IMR-90 (cell line): ENCODE results near the gene HAND1. TPM values are rescaled to one million over a fixed set of nuclear protein-coding genes. Genes with fewer than 3 reads are reported as not detected.

ENCODE experiments used
- ATAC-seq: fragments of 200-7000 bp; cut with Tn5 transposase; 2 replicates; pipeline ENCODE4 v1.9.1; 2020; ENCODE audit warnings: low read depth, mild to moderate bottlenecking, moderate library complexity
- BruUV-seq: library from RNA; stranded (reverse); fragments of 400-500 nt; replicated peaks from 2 replicates; lab custom pipeline; 2021; lab: Mats Ljungman, UMichigan
- CTCF ChIA-PET: fragments of 300-600 bp; formaldehyde crosslinking; extraction: SDS; loops from one replicate; lab custom pipeline; 2021; ENCODE audit warnings: antibody characterized with exemption; lab: Yijun Ruan, JAX
- POLR2A ChIA-PET: fragments of 300-600 bp; sonication (Branson Sonifier 250); formaldehyde crosslinking; loops from one replicate; lab custom pipeline; 2022; ENCODE audit warnings: antibody characterized with exemption; ENCODE audit not compliant: unreplicated experiment; lab: Charles Lee
- DNase-seq: peaks from one replicate; pipeline ENCODE4 v3.0.0; 2013
- H2AFZ ChIP-seq: replicated peaks from 2 replicates; pipeline ENCODE3; 2013; ENCODE audit warnings: low read length, mild to moderate bottlenecking; ENCODE audit not compliant: poor library complexity
- H2AK5ac ChIP-seq: 2 replicates; pipeline ENCODE4 v1.6.1; 2013; ENCODE audit warnings: low read depth, low read length, inconsistent platforms
- H2AK9ac ChIP-seq: replicated peaks from 2 replicates; pipeline ENCODE3; 2013; ENCODE audit warnings: mild to moderate bottlenecking, low read depth, low read length, moderate library complexity; ENCODE audit not compliant: poor library complexity
- H2BK120ac ChIP-seq: 2 replicates; pipeline ENCODE4 v1.6.1; 2013; ENCODE audit warnings: low read depth, low read length, inconsistent platforms
- H2BK15ac ChIP-seq: 3 replicates; pipeline ENCODE4 v1.6.1; 2013; ENCODE audit warnings: low read depth, low read length, inconsistent platforms
- H2BK20ac ChIP-seq: 2 replicates; pipeline ENCODE4 v1.6.1; 2013; ENCODE audit warnings: low read depth, mild to moderate bottlenecking, inconsistent platforms, low read length, moderate library complexity
- H2BK5ac ChIP-seq: 2 replicates; pipeline ENCODE4 v1.6.1; 2013; ENCODE audit warnings: mild to moderate bottlenecking, low read depth, low read length, inconsistent platforms; ENCODE audit not compliant: poor library complexity, severe bottlenecking
- H3K14ac ChIP-seq: replicated peaks from 2 replicates; pipeline ENCODE4 v1.6.1; 2013; ENCODE audit warnings: low read depth, low read length, inconsistent platforms
- H3K18ac ChIP-seq: 2 replicates; pipeline ENCODE4 v1.6.1; 2013; ENCODE audit warnings: low read depth, low read length, control low read depth
- H3K23ac ChIP-seq: 2 replicates; pipeline ENCODE4 v1.6.1; 2013; ENCODE audit warnings: low read depth, low read length, inconsistent platforms
- H3K27ac ChIP-seq: 2 replicates; pipeline ENCODE4 v1.5.1; 2013; ENCODE audit warnings: mild to moderate bottlenecking, control low read depth, low read length; ENCODE audit not compliant: insufficient read depth
- H3K27me3 ChIP-seq: 2 replicates; pipeline ENCODE4 v1.6.1; 2013; ENCODE audit warnings: low read length; ENCODE audit not compliant: control insufficient read depth, insufficient read depth
- H3K36me3 ChIP-seq: 2 replicates; pipeline ENCODE4 v1.6.1; 2013; ENCODE audit warnings: low read length, mixed read lengths; ENCODE audit not compliant: control insufficient read depth, insufficient read depth
- H3K4ac ChIP-seq: 2 replicates; pipeline ENCODE4 v1.6.1; 2013; ENCODE audit warnings: low read depth, low read length, inconsistent platforms
- H3K4me1 ChIP-seq: 2 replicates; pipeline ENCODE4 v1.6.1; 2013; ENCODE audit warnings: low read length, mixed read lengths; ENCODE audit not compliant: control insufficient read depth, insufficient read depth
- H3K4me2 ChIP-seq: 2 replicates; pipeline ENCODE4 v1.6.1; 2013; ENCODE audit warnings: low read depth, mild to moderate bottlenecking, control low read depth, low read length, moderate library complexity
- H3K4me3 ChIP-seq: 2 replicates; pipeline ENCODE4 v1.5.1; 2013; ENCODE audit warnings: low read depth, mild to moderate bottlenecking, control low read depth, low read length, moderate library complexity; ENCODE audit not compliant: insufficient read depth
- H3K56ac ChIP-seq: 2 replicates; pipeline ENCODE4 v1.6.1; 2013; ENCODE audit warnings: low read length, inconsistent platforms; ENCODE audit not compliant: insufficient read depth; ENCODE audit errors: extremely low read depth
- H3K79me1 ChIP-seq, 2 experiments: 2 replicates each; pipeline ENCODE4 v1.6.1; 2013; ENCODE audit warnings: low read length in 2 of 2, inconsistent platforms in 1 of 2, low read depth in 1 of 2
- H3K9ac ChIP-seq: 2 replicates; pipeline ENCODE4 v1.6.1; 2013; ENCODE audit warnings: low read depth, low read length, control low read depth
- H3K9me1 ChIP-seq: 2 replicates; pipeline ENCODE4 v1.6.1; 2013; ENCODE audit warnings: low read length, inconsistent platforms; ENCODE audit not compliant: insufficient read depth
- H3K9me3 ChIP-seq: 2 replicates; pipeline ENCODE4 v1.6.1; 2013; ENCODE audit warnings: low read length; ENCODE audit not compliant: control insufficient read depth, insufficient read depth
- H4K20me1 ChIP-seq: 2 replicates; pipeline ENCODE4 v1.6.1; 2013; ENCODE audit warnings: low read length, inconsistent platforms; ENCODE audit not compliant: insufficient read depth
- H4K5ac ChIP-seq: 2 replicates; pipeline ENCODE4 v1.6.1; 2013; ENCODE audit warnings: mild to moderate bottlenecking, low read depth, low read length, control low read depth
- H4K8ac ChIP-seq, 2 experiments: 2 replicates each; pipeline ENCODE4 v1.6.1; 2013; ENCODE audit warnings: low read depth in 2 of 2, low read length in 2 of 2, control low read depth in 1 of 2, inconsistent platforms in 1 of 2
- H4K91ac ChIP-seq: 2 replicates; pipeline ENCODE4 v1.6.1; 2013; ENCODE audit warnings: low read depth, low read length, inconsistent platforms; ENCODE audit not compliant: insufficient read depth
- BHLHE40 ChIP-seq: fragments of 150-350 bp; IDR thresholded peaks from 2 replicates; pipeline ENCODE4 v1.6.1; 2016; ENCODE audit warnings: mild to moderate bottlenecking, low read depth, low read length
- CEBPB ChIP-seq: IDR thresholded peaks from 2 replicates; pipeline ENCODE4 v1.6.1; 2012; ENCODE audit warnings: low read depth, low read length, improper control_type of control experiment
- CHD1 ChIP-seq: IDR thresholded peaks from 2 replicates; pipeline ENCODE4 v1.6.1; 2012; ENCODE audit warnings: low read depth, low read length, improper control_type of control experiment
- FOS ChIP-seq: fragments of 150-350 bp; IDR thresholded peaks from 2 replicates; pipeline ENCODE4 v1.6.1; 2016; ENCODE audit warnings: low read depth, low read length
- MAFK ChIP-seq: IDR thresholded peaks from 2 replicates; pipeline ENCODE4 v1.6.1; 2012; ENCODE audit warnings: low read depth, low read length, improper control_type of control experiment
- NFE2L2 ChIP-seq: fragments of 150-350 bp; IDR thresholded peaks from 2 replicates; pipeline ENCODE4 v1.6.1; 2016; ENCODE audit warnings: low read depth, mild to moderate bottlenecking, low read length
- POLR2A ChIP-seq: IDR thresholded peaks from 2 replicates; pipeline ENCODE4 v1.6.1; 2012; ENCODE audit warnings: mild to moderate bottlenecking, low read depth, low read length
- RAD21 ChIP-seq: IDR thresholded peaks from 2 replicates; pipeline ENCODE4 v1.6.1; 2012; ENCODE audit warnings: low read length, improper control_type of control experiment
- RCOR1 ChIP-seq: IDR thresholded peaks from 2 replicates; pipeline ENCODE4 v1.6.1; 2012; ENCODE audit warnings: mild to moderate bottlenecking, low read length, improper control_type of control experiment; ENCODE audit not compliant: insufficient replicate concordance
- RFX5 ChIP-seq: IDR thresholded peaks from 2 replicates; pipeline ENCODE4 v1.8.0; 2012; ENCODE audit warnings: low read depth, mild to moderate bottlenecking, low read length, moderate library complexity
- SMC3 ChIP-seq: fragments of 150-350 bp; IDR thresholded peaks from 2 replicates; pipeline ENCODE4 v1.6.1; 2016; ENCODE audit warnings: low read depth, mild to moderate bottlenecking, antibody characterized with exemption, low read length, moderate library complexity
- WGBS, 2 experiments: methylation state at CpG; one replicate each; pipeline versions ENCODE4 v1.1.5 to v1.1.7; 2013; ENCODE audit warnings: missing lambda C conversion rate in 2 of 2; ENCODE audit not compliant: insufficient read length in 1 of 2; ENCODE audit errors: extremely low coverage in 2 of 2; 5-methylcytosine and 5-hydroxymethylcytosine counted together
- dilution Hi-C: fragments of 300-500 bp; cut with HindIII; formaldehyde crosslinking; loops from one replicate; pipeline ENCODE4 v1.14.3; 2018; ENCODE audit warnings: low sequenced_read_pairs; ENCODE audit not compliant: unreplicated experiment
- in situ Hi-C: fragments of 300-500 bp; cut with MboI; formaldehyde crosslinking; loops from 3 replicates; pipeline ENCODE4 v1.14.3; 2019; ENCODE audit warnings: low sequenced_read_pairs, inconsistent platforms, mixed read lengths
- intact Hi-C: fragments of 100-400 bp; cut with micrococcal nuclease; formaldehyde crosslinking; loops from 2 replicates; pipeline ENCODE4 v1.10.0; 2022
- polyA plus RNA-seq, 3 experiments: library from polyadenylated mRNA; depleted of rRNA; stranded (reverse); fragments of >200 nt; gene quantifications; 2 replicates each; pipeline ENCODE4 v1.2.3, GENCODE V29; 2012; ENCODE audit warnings: low replicate concordance in 1 of 3
- total RNA-seq: library from RNA; depleted of rRNA; stranded (reverse); fragments of >200 nt; gene quantifications from 2 replicates; pipeline ENCODE4 v1.2.3, GENCODE V29; 2012
- TF ChIP-seq, protein P1 (sequence below): fragments of 150-350 bp; IDR thresholded peaks from 2 replicates; pipeline ENCODE4 v1.6.1; 2017; ENCODE audit warnings: mild to moderate bottlenecking, antibody characterized with exemption, low read length, low read depth
- TF ChIP-seq, protein P2 (sequence below): fragments of 150-350 bp; IDR thresholded peaks from 2 replicates; pipeline ENCODE4 v1.6.1; 2016; ENCODE audit warnings: low read depth, mild to moderate bottlenecking, low read length, moderate library complexity, borderline replicate concordance
- TF ChIP-seq, protein P3 (sequence below): conservative IDR thresholded peaks from 2 replicates; pipeline ENCODE4 v1.5.1; 2012; ENCODE audit warnings: mild to moderate bottlenecking, low read depth, low read length, improper control_type of control experiment

Gene HAND1
- total and polyA plus RNA-seq, 2 of the 4 experiments (the other 2 are of a cell fraction) = not detected

DNA sequence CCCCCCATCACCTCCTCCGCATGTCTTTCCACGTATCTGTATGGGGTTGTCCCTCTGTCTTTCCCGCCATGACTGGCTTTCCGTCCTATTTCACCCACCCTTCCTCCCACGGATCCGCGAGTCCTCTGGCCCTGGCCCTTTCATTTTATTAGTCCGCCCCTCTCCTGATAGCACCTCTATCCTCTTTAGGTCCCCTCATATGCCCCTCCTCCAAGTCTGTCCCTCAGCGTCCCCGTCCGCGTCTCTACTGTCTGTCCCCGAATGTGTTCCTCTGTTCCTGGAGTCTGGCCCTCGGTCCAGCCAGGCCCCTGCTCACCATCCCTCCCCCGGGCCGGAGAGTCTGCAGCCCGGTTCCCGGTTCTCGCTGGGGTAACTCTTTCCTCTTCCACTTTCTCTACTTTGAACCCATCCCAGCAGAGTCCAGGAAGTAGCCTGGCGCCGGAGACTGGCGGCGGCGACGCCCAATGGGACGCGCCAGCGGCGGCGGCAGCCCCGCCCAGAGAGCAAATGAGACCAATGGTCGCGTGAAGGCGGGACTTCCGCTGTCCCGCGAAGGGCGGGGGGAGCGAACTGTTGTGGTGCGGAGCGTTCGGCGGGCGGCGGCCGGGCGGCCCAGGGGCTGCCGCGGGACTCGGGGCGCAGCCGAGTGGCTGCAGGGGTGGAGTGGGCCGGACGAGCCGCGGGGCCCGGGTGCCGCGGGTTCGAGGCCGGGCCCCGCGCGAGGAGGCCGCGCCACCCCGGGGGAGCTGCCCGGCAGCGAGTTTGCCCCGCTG is 32.4 kb downstream of the HAND1 start, which contains the start of gene SAP30L:
Gene SAP30L, plus strand, starts transcription at position 576 of the 773 bp plus-strand sequence. CDS start 608 bp downstream, outside the sequence.
- Histone ChIP-seq H3K79me1 (peaks cover 23 to 41% of the 10 kb centered on the region in 2 experiments), H3K27ac (peak within 1 kb of the TSS; percentile 84), H3K36me3 (peaks cover 6% of the 10 kb centered on the region), H3K56ac (peak within 1 kb of the TSS; percentile 77), H2BK120ac (peak within 1 kb of the TSS; percentile 28; the same call in 1 of the 2 replicates), H3K27me3 (no peaks in the 10 kb centered on the region), H2AFZ (peak within 1 kb of the TSS; percentile 100), H2BK15ac (0 out of 3 replicates have a peak within 1 kb of the TSS, but pooled peaks have one; percentile 38), H4K8ac (peak within 1 kb of the TSS; percentile 74 to 94), H3K9me1 (peaks cover 8% of the 10 kb centered on the region), H2AK5ac (peak within 1 kb of the TSS; percentile 37), H2BK20ac (no peak within 1 kb of the TSS), H3K4ac (peak within 1 kb of the TSS; percentile 94), H3K14ac (peak within 1 kb of the TSS; percentile 89), H3K4me3 (peak within 1 kb of the TSS; percentile 97), H2BK5ac (peak within 1 kb of the TSS; percentile 86), H4K5ac (peak within 1 kb of the TSS; percentile 69), H2AK9ac (peak within 1 kb of the TSS; percentile 93), H3K4me2 (peak within 1 kb of the TSS; percentile 95), H4K91ac (peak within 1 kb of the TSS; percentile 93), H3K9ac (peak within 1 kb of the TSS; percentile 90), H4K20me1 (peaks cover 31% of the 10 kb centered on the region), H3K18ac (peak within 1 kb of the TSS; percentile 77), H3K9me3 (no peaks in the 10 kb centered on the region), H3K23ac (peak within 1 kb of the TSS; percentile 93), H3K4me1 (peaks cover 7% of the 10 kb centered on the region)
- in situ Hi-C loops (no loop called here), intact Hi-C loops (loop anchor here (2.0 to 5.0 kb wide), 2 partner anchors 249 to 492 kb away; partner anchors contain the start of gene GEMIN5), dilution Hi-C loops (no loop called here)
- WGBS, 2 experiments = 0% methylated on average over 36 of the region's 70 CpGs; no CpG with 5 or more reads in 1 of the 2 experiments
- ATAC-seq = peak; percentile 93
- ChIA-PET CTCF (no interaction called here), POLR2A (no interaction called here)
- DNase-seq = peak; percentile 89
- BruUV-seq = no TSS peak
- TF ChIP-seq RFX5 = no peak
- no peak for TF ChIP-seq CHD1
- no peak for TF ChIP-seq RCOR1
- TF ChIP-seq, protein P1, sequence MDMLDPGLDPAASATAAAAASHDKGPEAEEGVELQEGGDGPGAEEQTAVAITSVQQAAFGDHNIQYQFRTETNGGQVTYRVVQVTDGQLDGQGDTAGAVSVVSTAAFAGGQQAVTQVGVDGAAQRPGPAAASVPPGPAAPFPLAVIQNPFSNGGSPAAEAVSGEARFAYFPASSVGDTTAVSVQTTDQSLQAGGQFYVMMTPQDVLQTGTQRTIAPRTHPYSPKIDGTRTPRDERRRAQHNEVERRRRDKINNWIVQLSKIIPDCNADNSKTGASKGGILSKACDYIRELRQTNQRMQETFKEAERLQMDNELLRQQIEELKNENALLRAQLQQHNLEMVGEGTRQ = peak; percentile 46; the same call in 1 of the 2 replicates
- TF ChIP-seq BHLHE40 = no peak
- TF ChIP-seq NFE2L2 = no peak
- no peak for TF ChIP-seq MAFK
- no peak for TF ChIP-seq RAD21
- TF ChIP-seq SMC3 = no peak
- no peak for TF ChIP-seq CEBPB
- peak; percentile 61; the same call in 1 of the 2 replicates for TF ChIP-seq FOS
- peak; percentile 54; the same call in 1 of the 2 replicates for TF ChIP-seq POLR2A
- TF ChIP-seq, protein P2, sequence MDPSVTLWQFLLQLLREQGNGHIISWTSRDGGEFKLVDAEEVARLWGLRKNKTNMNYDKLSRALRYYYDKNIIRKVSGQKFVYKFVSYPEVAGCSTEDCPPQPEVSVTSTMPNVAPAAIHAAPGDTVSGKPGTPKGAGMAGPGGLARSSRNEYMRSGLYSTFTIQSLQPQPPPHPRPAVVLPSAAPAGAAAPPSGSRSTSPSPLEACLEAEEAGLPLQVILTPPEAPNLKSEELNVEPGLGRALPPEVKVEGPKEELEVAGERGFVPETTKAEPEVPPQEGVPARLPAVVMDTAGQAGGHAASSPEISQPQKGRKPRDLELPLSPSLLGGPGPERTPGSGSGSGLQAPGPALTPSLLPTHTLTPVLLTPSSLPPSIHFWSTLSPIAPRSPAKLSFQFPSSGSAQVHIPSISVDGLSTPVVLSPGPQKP = no peak
- TF ChIP-seq, protein P3, sequence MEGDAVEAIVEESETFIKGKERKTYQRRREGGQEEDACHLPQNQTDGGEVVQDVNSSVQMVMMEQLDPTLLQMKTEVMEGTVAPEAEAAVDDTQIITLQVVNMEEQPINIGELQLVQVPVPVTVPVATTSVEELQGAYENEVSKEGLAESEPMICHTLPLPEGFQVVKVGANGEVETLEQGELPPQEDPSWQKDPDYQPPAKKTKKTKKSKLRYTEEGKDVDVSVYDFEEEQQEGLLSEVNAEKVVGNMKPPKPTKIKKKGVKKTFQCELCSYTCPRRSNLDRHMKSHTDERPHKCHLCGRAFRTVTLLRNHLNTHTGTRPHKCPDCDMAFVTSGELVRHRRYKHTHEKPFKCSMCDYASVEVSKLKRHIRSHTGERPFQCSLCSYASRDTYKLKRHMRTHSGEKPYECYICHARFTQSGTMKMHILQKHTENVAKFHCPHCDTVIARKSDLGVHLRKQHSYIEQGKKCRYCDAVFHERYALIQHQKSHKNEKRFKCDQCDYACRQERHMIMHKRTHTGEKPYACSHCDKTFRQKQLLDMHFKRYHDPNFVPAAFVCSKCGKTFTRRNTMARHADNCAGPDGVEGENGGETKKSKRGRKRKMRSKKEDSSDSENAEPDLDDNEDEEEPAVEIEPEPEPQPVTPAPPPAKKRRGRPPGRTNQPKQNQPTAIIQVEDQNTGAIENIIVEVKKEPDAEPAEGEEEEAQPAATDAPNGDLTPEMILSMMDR = no peak
